HG03280 (cell line): ENCODE measurements around the gene IFT172.
"Not testable (repeated sequence)": the region's sequence is repeated elsewhere in the genome, so short reads cannot be mapped to it uniquely, and the experiment has no call there.

Experiments used
- ATAC-seq: cut with Tn5 transposase; IDR thresholded peaks from one replicate; pipeline ENCODE4 v1.9.1; 2021; ENCODE audit warnings: mild to moderate bottlenecking, moderate library complexity; ENCODE audit not compliant: unreplicated experiment

The IFT172 gene

GRCh38 chr2:27489498-27490397, at the start of gene IFT172:
Gene IFT172, minus strand, starts transcription at chr2:27489743. Its CDS starts 90 bp downstream, at chr2:27489653.
- ATAC-seq, result peak; percentile 96

- ATAC-seq, result not testable (repeated sequence)
Measured at GRCh38 chr2:27538839-27539450, 49.4 kb upstream of the IFT172 start.

- ATAC-seq, result no peak
Measured at GRCh38 chr2:27537287-27537686, 47.7 kb upstream of the IFT172 start.

GRCh38 chr2:27531983-27532382, 42.4 kb upstream of the IFT172 start:
- no peak for ATAC-seq

GRCh38 chr2:27527182-27527581, 37.6 kb upstream of the IFT172 start:
- no peak for ATAC-seq

- no peak for ATAC-seq
Measured at GRCh38 chr2:27522400-27522945, 32.9 kb upstream of the IFT172 start.

- ATAC-seq, result no peak
Measured at GRCh38 chr2:27520316-27520715, 30.8 kb upstream of the IFT172 start.

GRCh38 chr2:27518782-27519113, 29.2 kb upstream of the IFT172 start:
- no peak for ATAC-seq

- ATAC-seq, result no peak
Measured at GRCh38 chr2:27518113-27518781, 28.7 kb upstream of the IFT172 start.

GRCh38 chr2:27509326-27509725, 19.8 kb upstream of the IFT172 start:
- ATAC-seq, result no peak

- ATAC-seq, result no peak
Measured at GRCh38 chr2:27507293-27507692, 17.8 kb upstream of the IFT172 start.

GRCh38 chr2:27506587-27506986, 17.0 kb upstream of the IFT172 start:
- ATAC-seq, result no peak

- no peak for ATAC-seq
Measured at GRCh38 chr2:27502142-27502541, 12.6 kb upstream of the IFT172 start.

- no peak for ATAC-seq
Measured at GRCh38 chr2:27501042-27501441, 11.5 kb upstream of the IFT172 start.

- no peak for ATAC-seq
Measured at GRCh38 chr2:27498975-27499374, 9.4 kb upstream of the IFT172 start.

- no peak for ATAC-seq
Measured at GRCh38 chr2:27497288-27497627, 7.7 kb upstream of the IFT172 start.

GRCh38 chr2:27496357-27497287, 7.1 kb upstream of the IFT172 start, which contains the start of gene GCKR:
Gene GCKR, plus strand, starts transcription at chr2:27496839. Its CDS starts 66 bp downstream, at chr2:27496905.
- ATAC-seq, result no peak

- ATAC-seq, result no peak
Measured at GRCh38 chr2:27495840-27496356, 6.4 kb upstream of the IFT172 start.

- no peak for ATAC-seq
Measured at GRCh38 chr2:27494944-27495554, 5.5 kb upstream of the IFT172 start, which contains the start of gene FNDC4. Gene FNDC4, minus strand, starts transcription at chr2:27495200. Its CDS starts 521 bp downstream, at chr2:27494679.
